GM06990 (cell line): Measurements from ENCODE around the gene ZSCAN21.

ENCODE experiments used
- DNase-seq: peaks from one replicate; pipeline ENCODE4 v3.0.0-alpha.2; 2011; ENCODE audit not compliant: insufficient read length; ENCODE audit errors: extremely low read depth
- H3K27me3 ChIP-seq: replicated peaks from 2 replicates; pipeline ENCODE4 v1.6.0; 2011; ENCODE audit warnings: low read length; ENCODE audit not compliant: control insufficient read depth, insufficient read depth
- H3K36me3 ChIP-seq: 2 replicates; pipeline ENCODE4 v1.5.1; 2011; ENCODE audit warnings: low read length; ENCODE audit not compliant: control insufficient read depth, insufficient read depth
- H3K4me3 ChIP-seq: replicated peaks from 2 replicates; pipeline ENCODE4 v1.5.1; 2011; ENCODE audit warnings: low read depth, mild to moderate bottlenecking, control low read depth, low read length
- CTCF ChIP-seq: IDR thresholded peaks from 2 replicates; pipeline ENCODE4 v1.5.1; 2011; ENCODE audit warnings: low read length, control low read depth, mild to moderate bottlenecking, inconsistent platforms; ENCODE audit not compliant: insufficient read depth, poor library complexity, severe bottlenecking

The ZSCAN21 gene

GRCh38 chr7:100109521-100110163, 60.1 kb downstream of the ZSCAN21 start:
- Histone ChIP-seq H3K27me3 (no peaks in the 10 kb centered on the region), H3K36me3 (peaks cover 27% of the 10 kb centered on the region), H3K4me3 (no peak overlapping the region)
- no peak for TF ChIP-seq CTCF
- DNase-seq = no peak

- no peak for TF ChIP-seq CTCF
- H3K4me3 ChIP-seq = no peak overlapping the region
- no peaks in the 10 kb centered on the region for H3K27me3 ChIP-seq
- peaks cover 22% of the 10 kb centered on the region for H3K36me3 ChIP-seq
- DNase-seq = no peak
Measured at GRCh38 chr7:100111156-100111555, 61.6 kb downstream of the ZSCAN21 start.

GRCh38 chr7:100111914-100112313, 62.3 kb downstream of the ZSCAN21 start:
- no peaks in the 10 kb centered on the region for H3K27me3 ChIP-seq
- DNase-seq = no peak
- H3K36me3 ChIP-seq = peaks cover 21% of the 10 kb centered on the region
- no peak for TF ChIP-seq CTCF
- H3K4me3 ChIP-seq = no peak overlapping the region
